OCI-LY7 (cell line): ENCODE results near the gene SUPT3H. TPM values are rescaled to one million over a fixed set of nuclear protein-coding genes. Genes with fewer than 3 reads are reported as not detected.

ENCODE experiments used
- BruUV-seq: library from RNA; stranded (reverse); fragments of 400-500 nt; replicated peaks from 2 replicates; lab custom pipeline; 2021; lab: Mats Ljungman, UMichigan
- CTCF ChIA-PET: fragments of 300-600 bp; sonication (Branson Sonifier 250); formaldehyde crosslinking; loops from one replicate; lab custom pipeline; 2022; ENCODE audit warnings: antibody characterized with exemption; ENCODE audit not compliant: unreplicated experiment; lab: Charles Lee
- POLR2A ChIA-PET: fragments of 300-600 bp; sonication (Branson Sonifier 250); formaldehyde crosslinking; loops from one replicate; lab custom pipeline; 2022; ENCODE audit warnings: antibody characterized with exemption; lab: Charles Lee
- DNase-seq: peaks from one replicate; pipeline ENCODE4 v3.0.0-alpha.2; 2015; ENCODE audit warnings: low spot score
- H2AFZ ChIP-seq: fragments of 200-600 bp; sonication (generic), shearing (Covaris generic); 2 replicates; pipeline ENCODE4 v1.6.1; 2014; ENCODE audit warnings: mild to moderate bottlenecking, antibody characterized with exemption, low read length, moderate library complexity
- H3K27ac ChIP-seq: fragments of 200-600 bp; sonication (generic); 2 replicates; pipeline ENCODE4 v1.5.1; 2014; ENCODE audit warnings: mixed run types, low read depth, mild to moderate bottlenecking, moderate library complexity, low read length, inconsistent platforms; ENCODE audit not compliant: poor library complexity, severe bottlenecking
- H3K36me3 ChIP-seq: fragments of 200-600 bp; sonication (generic); 2 replicates; pipeline ENCODE4 v1.6.1; 2014; ENCODE audit warnings: mild to moderate bottlenecking, antibody characterized with exemption, low read length, moderate library complexity, mixed read lengths; ENCODE audit not compliant: insufficient read depth
- H3K4me1 ChIP-seq: fragments of 200-600 bp; sonication (generic); 2 replicates; pipeline ENCODE4 v1.5.1; 2014; ENCODE audit warnings: mild to moderate bottlenecking, low read length; ENCODE audit not compliant: insufficient read depth, poor library complexity, severe bottlenecking
- H3K4me2 ChIP-seq: fragments of 200-600 bp; sonication (generic); 2 replicates; pipeline ENCODE4 v1.6.1; 2014; ENCODE audit warnings: mild to moderate bottlenecking, low read length
- H3K4me3 ChIP-seq: fragments of 200-600 bp; sonication (generic); 2 replicates; pipeline ENCODE4 v1.5.1; 2014; ENCODE audit warnings: mild to moderate bottlenecking, low read depth, low read length; ENCODE audit not compliant: poor library complexity, severe bottlenecking
- H3K79me2 ChIP-seq: fragments of 200-600 bp; sonication (generic); 2 replicates; pipeline ENCODE4 v1.6.1; 2016; ENCODE audit warnings: low read depth, mild to moderate bottlenecking, low read length, moderate library complexity, mixed read lengths; ENCODE audit not compliant: insufficient read depth
- H3K9me2 ChIP-seq: fragments of 200-600 bp; sonication (generic); 2 replicates; pipeline ENCODE4 v1.6.1; 2016; ENCODE audit warnings: mild to moderate bottlenecking, low read length, mixed read lengths; ENCODE audit not compliant: insufficient read depth
- H3K9me3 ChIP-seq: fragments of 200-600 bp; sonication (generic); 2 replicates; pipeline ENCODE4 v1.6.1; 2014; ENCODE audit warnings: mild to moderate bottlenecking, mixed run types, low read length, mixed read lengths
- H4K20me1 ChIP-seq: fragments of 200-600 bp; sonication (generic); 2 replicates; pipeline ENCODE4 v1.6.1; 2014; ENCODE audit warnings: mild to moderate bottlenecking, antibody characterized with exemption, low read length, moderate library complexity, mixed read lengths; ENCODE audit not compliant: insufficient read depth
- CTCF ChIP-seq: fragments of 200-600 bp; sonication (generic); conservative IDR thresholded peaks from 2 replicates; pipeline ENCODE4 v1.5.1; 2014; ENCODE audit warnings: mild to moderate bottlenecking, antibody characterized with exemption, low read length, moderate library complexity, mixed read lengths
- EZH2phosphoT487 ChIP-seq: fragments of 200-600 bp; sonication (generic); IDR thresholded peaks from 2 replicates; pipeline ENCODE4 v1.6.1; 2018; ENCODE audit warnings: low read depth, borderline replicate concordance, mild to moderate bottlenecking, mixed run types, antibody characterized with exemption, low read length, moderate library complexity, mixed read lengths
- intact Hi-C: fragments of 100-400 bp; cut with micrococcal nuclease; formaldehyde crosslinking; loops from one replicate; pipeline ENCODE4 v1.10.0; 2022; ENCODE audit not compliant: unreplicated experiment
- total RNA-seq, 2 experiments: library from RNA; depleted of rRNA in 1 of 2; stranded (reverse); fragments of >200 nt in 1 of 2; shearing (Covaris generic) in 1 of 2; gene quantifications; 2 replicates each; pipeline ENCODE4 v1.2.3, GENCODE V29; 2014 to 2022

Gene SUPT3H
- total RNA-seq, 2 experiments from 2014 or later, result 1.1 to 7.1 TPM

- intact Hi-C loops, result no loop called here
- no TSS peak for BruUV-seq
Observed at GRCh38 chr6:45302832-45303231, 74.9 kb downstream of the SUPT3H start.

GRCh38 chr6:45301348-45302142 lies 76.2 kb downstream of the SUPT3H start:
- no peak overlapping the region for H3K4me2 ChIP-seq
- no peak for TF ChIP-seq CTCF
- no peak for TF ChIP-seq EZH2phosphoT487
- no peaks in the 10 kb centered on the region for H3K79me2 ChIP-seq
- H2AFZ ChIP-seq, result no peak overlapping the region
- H3K9me2 ChIP-seq, result no peaks in the 10 kb centered on the region
- H3K4me3 ChIP-seq, result no peak overlapping the region
- ChIA-PET CTCF (no interaction called here), POLR2A (interaction anchor here (0.5 kb wide), 1 partner anchor 604 kb away, joined by 3 read pairs; no protein-coding TSS in a partner anchor)
- H3K9me3 ChIP-seq, result no peaks in the 10 kb centered on the region
- no peaks in the 10 kb centered on the region for H3K4me1 ChIP-seq
- H3K36me3 ChIP-seq, result no peaks in the 10 kb centered on the region
- no TSS peak for BruUV-seq
- H4K20me1 ChIP-seq, result no peaks in the 10 kb centered on the region
- H3K27ac ChIP-seq, result no peak overlapping the region
- intact Hi-C loops, result no loop called here
- no peak for DNase-seq

More at GRCh38 chr6:45302832-45303231, 74.9 kb downstream of the SUPT3H start:
- H2AFZ ChIP-seq, result no peak overlapping the region
- no peaks in the 10 kb centered on the region for H3K79me2 ChIP-seq
- H3K36me3 ChIP-seq, result no peaks in the 10 kb centered on the region
- H3K9me3 ChIP-seq, result no peaks in the 10 kb centered on the region
- H3K27ac ChIP-seq, result no peak overlapping the region
- ChIA-PET POLR2A (no interaction called here), CTCF (no interaction called here)
- no peaks in the 10 kb centered on the region for H3K4me1 ChIP-seq
- no peak for TF ChIP-seq EZH2phosphoT487
- no peak for TF ChIP-seq CTCF
- H3K4me2 ChIP-seq, result no peak overlapping the region
- H3K9me2 ChIP-seq, result no peaks in the 10 kb centered on the region
- no peak overlapping the region for H3K4me3 ChIP-seq
- H4K20me1 ChIP-seq, result no peaks in the 10 kb centered on the region
- DNase-seq, result no peak

- Histone ChIP-seq H3K4me2 (no peak overlapping the region), H3K9me3 (no peaks in the 10 kb centered on the region), H3K36me3 (no peaks in the 10 kb centered on the region), H4K20me1 (no peaks in the 10 kb centered on the region), H2AFZ (no peak overlapping the region), H3K4me3 (no peak overlapping the region), H3K27ac (no peak overlapping the region), H3K79me2 (no peaks in the 10 kb centered on the region), H3K4me1 (no peaks in the 10 kb centered on the region), H3K9me2 (no peaks in the 10 kb centered on the region)
- CTCF ChIA-PET, result no interaction called here
- no TSS peak for BruUV-seq
- no peak for DNase-seq
- POLR2A ChIA-PET, result interaction anchor here (0.5 to 0.6 kb wide), 2 partner anchors 605 to 1836 kb away, joined by 3 to 6 read pairs; no protein-coding TSS in a partner anchor
- TF ChIP-seq EZH2phosphoT487 (no peak), CTCF (no peak)
- intact Hi-C loops, result no loop called here
Observed at GRCh38 chr6:45300736-45301135, 77.0 kb downstream of the SUPT3H start.
